Lung (tissue), 12 donors: ENCODE data around the gene TSC1. TPM values are rescaled to one million over a fixed set of nuclear protein-coding genes. Genes with fewer than 3 reads are reported as not detected.

Experiments
- ATAC-seq: fragments of 200-7000 bp; cut with Tn5 transposase; one replicate; pipeline ENCODE4 v1.9.1; 2020; ENCODE audit warnings: moderate number of reproducible peaks; ENCODE audit not compliant: insufficient read depth, low FRiP score
- DNase-seq, 3 donors: peaks; one replicate each; pipeline ENCODE4 v3.0.0-alpha.2; 2013 to 2017
- H3K27ac ChIP-seq, 2 donors: one replicate each; pipeline ENCODE4 v1.5.1; 2013; ENCODE audit warnings: mild to moderate bottlenecking in 2 of 2, moderate library complexity in 2 of 2, control low read depth in 1 of 2, inconsistent platforms in 1 of 2, low read depth in 1 of 2, low read length in 1 of 2
- H3K27me3 ChIP-seq, 3 donors: one replicate each; pipeline ENCODE4 v1.5.1; 2013; ENCODE audit warnings: low read length in 2 of 3; ENCODE audit not compliant: control insufficient read depth in 3 of 3, insufficient read depth in 3 of 3
- H3K36me3 ChIP-seq, 4 donors: one replicate each; pipeline ENCODE4 v1.5.1; 2013; ENCODE audit warnings: low read length in 4 of 4, mild to moderate bottlenecking in 1 of 4, moderate library complexity in 1 of 4; ENCODE audit not compliant: control insufficient read depth in 4 of 4, insufficient read depth in 4 of 4
- H3K4me1 ChIP-seq, 5 donors: one replicate each; pipeline ENCODE4 v1.5.1; 2013; ENCODE audit warnings: low read length in 5 of 5, mild to moderate bottlenecking in 2 of 5, moderate library complexity in 1 of 5; ENCODE audit not compliant: control insufficient read depth in 5 of 5, insufficient read depth in 5 of 5
- H3K4me3 ChIP-seq: one replicate; pipeline ENCODE4 v1.5.1; 2013; ENCODE audit warnings: mild to moderate bottlenecking, control low read depth, moderate library complexity
- H3K9ac ChIP-seq, 2 donors: one replicate each; pipeline ENCODE4 v1.5.1; 2013; ENCODE audit warnings: low read length in 2 of 2, control low read depth in 1 of 2; ENCODE audit not compliant: insufficient read depth in 1 of 2
- H3K9me3 ChIP-seq, 4 donors: one replicate each; pipeline ENCODE4 v1.5.1; 2013; ENCODE audit warnings: low read length in 3 of 4, mild to moderate bottlenecking in 1 of 4, moderate library complexity in 1 of 4; ENCODE audit not compliant: control insufficient read depth in 4 of 4, insufficient read depth in 3 of 4
- WGBS, 2 donors: extraction: QIAGEN DNeasy Blood & Tissue Kit; methylation state at CpG; one replicate each; pipeline ENCODE4 v1.1.7; 2013; 5-methylcytosine and 5-hydroxymethylcytosine counted together
- polyA plus RNA-seq, 2 donors: library from polyadenylated mRNA; stranded (reverse); fragments of 200-250 nt; gene quantifications; one replicate each; pipeline ENCODE4 v1.2.1, GENCODE V29; 2013
- total RNA-seq, 2 donors: library from RNA; depleted of rRNA in 1 of 2; stranded (reverse); fragments of >200 nt in 1 of 2; gene quantifications; one replicate each; pipeline ENCODE4 v1.2.1, GENCODE V29; 2014 to 2021
- TF ChIP-seq, protein P1 (sequence below): IDR thresholded peaks from 2 replicates; pipeline ENCODE4 v1.5.1; 2012; ENCODE audit warnings: mild to moderate bottlenecking; ENCODE audit errors: control extremely low read depth, extremely low read depth
- donor health status: control.
- donor health status: control.
- donor health status: Bipolar disorder and iron deficiency.
- donor health status: healthy.
- donor health status: DM: yes; HTN: yes; CAD: no.

Gene TSC1
- total and polyA plus RNA-seq, 4 donors, result 11.4 to 76.6 (median 33.5) TPM

- Histone ChIP-seq H3K27me3 (peaks cover 0 to 5% (median 0%) of the 10 kb centered on the region in 3 donors), H3K27ac (no peak overlapping the region), H3K9ac (no peak overlapping the region), H3K4me1 (peaks cover 0 to 1% (median 0%) of the 10 kb centered on the region in 5 donors), H3K4me3 (no peak overlapping the region), H3K36me3 (no peaks in the 10 kb centered on the region), H3K9me3 (peaks cover 0 to 2% (median 0%) of the 10 kb centered on the region in 4 donors)
- no peak for ATAC-seq
- 85 to 88% methylated on average over 14 of the region's 14 CpGs for WGBS, 2 donors
- DNase-seq, result no peak
- TF ChIP-seq, protein P1, sequence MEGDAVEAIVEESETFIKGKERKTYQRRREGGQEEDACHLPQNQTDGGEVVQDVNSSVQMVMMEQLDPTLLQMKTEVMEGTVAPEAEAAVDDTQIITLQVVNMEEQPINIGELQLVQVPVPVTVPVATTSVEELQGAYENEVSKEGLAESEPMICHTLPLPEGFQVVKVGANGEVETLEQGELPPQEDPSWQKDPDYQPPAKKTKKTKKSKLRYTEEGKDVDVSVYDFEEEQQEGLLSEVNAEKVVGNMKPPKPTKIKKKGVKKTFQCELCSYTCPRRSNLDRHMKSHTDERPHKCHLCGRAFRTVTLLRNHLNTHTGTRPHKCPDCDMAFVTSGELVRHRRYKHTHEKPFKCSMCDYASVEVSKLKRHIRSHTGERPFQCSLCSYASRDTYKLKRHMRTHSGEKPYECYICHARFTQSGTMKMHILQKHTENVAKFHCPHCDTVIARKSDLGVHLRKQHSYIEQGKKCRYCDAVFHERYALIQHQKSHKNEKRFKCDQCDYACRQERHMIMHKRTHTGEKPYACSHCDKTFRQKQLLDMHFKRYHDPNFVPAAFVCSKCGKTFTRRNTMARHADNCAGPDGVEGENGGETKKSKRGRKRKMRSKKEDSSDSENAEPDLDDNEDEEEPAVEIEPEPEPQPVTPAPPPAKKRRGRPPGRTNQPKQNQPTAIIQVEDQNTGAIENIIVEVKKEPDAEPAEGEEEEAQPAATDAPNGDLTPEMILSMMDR, result no peak
Observed at GRCh38 chr9:132988244-132989013, 44.0 kb upstream of the TSC1 start.

GRCh38 chr9:132986640-132987620 is 42.5 kb upstream of the TSC1 start:
- no peak for ATAC-seq
- 59 to 60% methylated on average over 26 of the region's 26 CpGs for WGBS, 2 donors

DNA sequence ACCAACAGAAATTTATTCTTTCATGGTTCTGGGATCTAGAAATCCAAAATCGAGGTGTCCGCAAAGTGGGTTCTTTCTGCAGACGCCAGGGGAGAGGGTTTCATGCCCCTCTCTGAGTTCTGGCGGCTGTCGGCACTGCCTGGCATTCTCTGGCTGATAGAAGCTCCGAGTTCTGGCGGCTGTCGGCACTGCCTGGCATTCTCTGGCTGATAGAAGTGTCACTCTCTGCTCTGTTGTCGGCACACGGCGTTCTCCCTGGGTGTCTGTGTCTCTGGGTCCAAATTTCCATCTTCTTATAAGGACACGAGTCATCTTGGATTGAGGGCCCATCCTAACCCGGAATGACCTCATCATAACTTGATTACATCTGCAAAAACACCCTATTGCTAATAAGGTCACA is 41.7 kb upstream of the TSC1 start:
- ATAC-seq (no peak), DNase-seq (no peak)
- Histone ChIP-seq H3K27ac (no peak overlapping the region), H3K4me1 (no peaks in the 10 kb centered on the region), H3K36me3 (no peaks in the 10 kb centered on the region), H3K9ac (no peak overlapping the region), H3K27me3 (peaks cover 0 to 5% (median 0%) of the 10 kb centered on the region in 3 donors), H3K9me3 (peaks cover 0 to 2% (median 0%) of the 10 kb centered on the region in 4 donors), H3K4me3 (no peak overlapping the region)
- TF ChIP-seq, protein P1, result no peak
- WGBS, 2 donors, result 80 to 84% methylated on average over 13 of the region's 13 CpGs

More at GRCh38 chr9:132986640-132987620, 42.5 kb upstream of the TSC1 start:
- Histone ChIP-seq H3K9ac (no peak overlapping the region), H3K27me3 (peaks cover 0 to 5% (median 0%) of the 10 kb centered on the region in 3 donors), H3K4me3 (no peak overlapping the region), H3K36me3 (no peaks in the 10 kb centered on the region), H3K27ac (no peak overlapping the region), H3K4me1 (no peaks in the 10 kb centered on the region), H3K9me3 (peaks cover 0 to 2% (median 0%) of the 10 kb centered on the region in 4 donors)
- no peak for DNase-seq
- TF ChIP-seq, protein P1, result no peak
